ENCODE measurements around the gene ZMYND8.

Gene ZMYND8

GRCh38 chr20:47353692-47354463 is 2.6 kb downstream of the ZMYND8 start:
- DNase-seq (ENCODE audit: low read depth in 2 of 2): no peak

GRCh38 chr20:47353239-47353691 is 3.2 kb downstream of the ZMYND8 start:
- no peak for DNase-seq (ENCODE audit: low read depth in 2 of 2)

GRCh38 chr20:47352332-47353238 is 3.9 kb downstream of the ZMYND8 start:
- DNase-seq (ENCODE audit: low read depth in 2 of 2): no peak

- DNase-seq (ENCODE audit: low read depth in 2 of 2): no peak
Observed at GRCh38 chr20:47351643-47352331, 4.7 kb downstream of the ZMYND8 start.

GRCh38 chr20:47350691-47351545 is 5.6 kb downstream of the ZMYND8 start:
- DNase-seq (ENCODE audit: low read depth in 2 of 2): no peak

GRCh38 chr20:47350181-47350550 is 6.3 kb downstream of the ZMYND8 start:
- no peak for DNase-seq (ENCODE audit: low read depth in 2 of 2)

- no peak for DNase-seq (ENCODE audit: low read depth in 2 of 2)
Observed at GRCh38 chr20:47349365-47350180, 6.9 kb downstream of the ZMYND8 start.

- DNase-seq (ENCODE audit: low read depth in 2 of 2): no peak
Observed at GRCh38 chr20:47348539-47349142, 7.9 kb downstream of the ZMYND8 start.

- DNase-seq (ENCODE audit: low read depth in 2 of 2): no peak
Observed at GRCh38 chr20:47347661-47348435, 8.7 kb downstream of the ZMYND8 start.

GRCh38 chr20:47346172-47346571 is 10.3 kb downstream of the ZMYND8 start:
- no peak for DNase-seq (ENCODE audit: low read depth in 2 of 2)

- no peak for DNase-seq (ENCODE audit: low read depth in 2 of 2)
Observed at GRCh38 chr20:47345214-47345613, 11.3 kb downstream of the ZMYND8 start.

GRCh38 chr20:47343007-47343472 is 13.5 kb downstream of the ZMYND8 start:
- DNase-seq (ENCODE audit: low read depth in 2 of 2): no peak

- no peak for DNase-seq (ENCODE audit: low read depth in 2 of 2)
Observed at GRCh38 chr20:47338131-47338628, 18.3 kb downstream of the ZMYND8 start.

- DNase-seq (ENCODE audit: low read depth in 2 of 2): no peak
Observed at GRCh38 chr20:47337413-47337812, 19.1 kb downstream of the ZMYND8 start.

GRCh38 chr20:47336129-47336754 is 20.3 kb downstream of the ZMYND8 start:
- DNase-seq (ENCODE audit: low read depth in 2 of 2): no peak

- no peak for DNase-seq (ENCODE audit: low read depth in 2 of 2)
Observed at GRCh38 chr20:47335251-47336128, 21.0 kb downstream of the ZMYND8 start.

GRCh38 chr20:47334022-47334551 is 22.4 kb downstream of the ZMYND8 start:
- DNase-seq (ENCODE audit: low read depth in 2 of 2): no peak

All from stimulated activated CD8-positive, alpha-beta memory T cell treated with anti-CD3 and anti-CD28 coated beads, Interleukin-7, amount 100 ng/mL, for 4 hours (primary cell).